ENCODE results near the gene TNFRSF21.
"Not testable (repeated sequence)": the region's sequence is repeated elsewhere in the genome, so short reads cannot be mapped to it uniquely, and the experiment has no call there.

TNFRSF21 gene

GRCh38 chr6:47276377-47276776 is 33.3 kb downstream of the TNFRSF21 start:
- Histone ChIP-seq H3K79me2 (ENCODE audit: insufficient read depth, low read length) (peaks cover 6% of the 10 kb centered on the region; the same call in 1 of the 2 replicates), H2AFZ (ENCODE audit: low read length) (no peak overlapping the region), H3K27me3 (ENCODE audit: insufficient read depth, low read length, poor library complexity, severe bottlenecking) (no peaks in the 10 kb centered on the region), H3K9me2 (replicated peaks; ENCODE audit: low read depth, low read length) (no peaks in the 10 kb centered on the region), H4K20me1 (ENCODE audit: insufficient read depth, low read length, poor library complexity, severe bottlenecking) (no peaks in the 10 kb centered on the region), H3K9me3 (ENCODE audit: insufficient read depth, low read depth, low read length) (no peaks in the 10 kb centered on the region), H3K9ac (ENCODE audit: low read depth, low read length, poor library complexity, severe bottlenecking) (no peak overlapping the region), H3K4me2 (ENCODE audit: low read depth, low read length, poor library complexity, severe bottlenecking) (no peak overlapping the region), H3F3A (ENCODE audit: low read depth) (no peaks in the 10 kb centered on the region), H3K4me1 (ENCODE audit: insufficient read depth, low read length, poor library complexity, severe bottlenecking) (no peaks in the 10 kb centered on the region), H3K36me3 (ENCODE audit: insufficient read depth, low read length) (peaks cover 31% of the 10 kb centered on the region; the same call in 1 of the 2 replicates), H3K4me3 (ENCODE audit: low read length, poor library complexity, severe bottlenecking) (no peak overlapping the region)
- TF ChIP-seq, protein P1, sequence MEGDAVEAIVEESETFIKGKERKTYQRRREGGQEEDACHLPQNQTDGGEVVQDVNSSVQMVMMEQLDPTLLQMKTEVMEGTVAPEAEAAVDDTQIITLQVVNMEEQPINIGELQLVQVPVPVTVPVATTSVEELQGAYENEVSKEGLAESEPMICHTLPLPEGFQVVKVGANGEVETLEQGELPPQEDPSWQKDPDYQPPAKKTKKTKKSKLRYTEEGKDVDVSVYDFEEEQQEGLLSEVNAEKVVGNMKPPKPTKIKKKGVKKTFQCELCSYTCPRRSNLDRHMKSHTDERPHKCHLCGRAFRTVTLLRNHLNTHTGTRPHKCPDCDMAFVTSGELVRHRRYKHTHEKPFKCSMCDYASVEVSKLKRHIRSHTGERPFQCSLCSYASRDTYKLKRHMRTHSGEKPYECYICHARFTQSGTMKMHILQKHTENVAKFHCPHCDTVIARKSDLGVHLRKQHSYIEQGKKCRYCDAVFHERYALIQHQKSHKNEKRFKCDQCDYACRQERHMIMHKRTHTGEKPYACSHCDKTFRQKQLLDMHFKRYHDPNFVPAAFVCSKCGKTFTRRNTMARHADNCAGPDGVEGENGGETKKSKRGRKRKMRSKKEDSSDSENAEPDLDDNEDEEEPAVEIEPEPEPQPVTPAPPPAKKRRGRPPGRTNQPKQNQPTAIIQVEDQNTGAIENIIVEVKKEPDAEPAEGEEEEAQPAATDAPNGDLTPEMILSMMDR (conservative IDR thresholded peaks at IDR 0.05; ENCODE audit: low read length), result no peak
- TF ChIP-seq EZH2phosphoT487 (IDR thresholded peaks at IDR 0.05; ENCODE audit: borderline replicate concordance), result no peak

DNA sequence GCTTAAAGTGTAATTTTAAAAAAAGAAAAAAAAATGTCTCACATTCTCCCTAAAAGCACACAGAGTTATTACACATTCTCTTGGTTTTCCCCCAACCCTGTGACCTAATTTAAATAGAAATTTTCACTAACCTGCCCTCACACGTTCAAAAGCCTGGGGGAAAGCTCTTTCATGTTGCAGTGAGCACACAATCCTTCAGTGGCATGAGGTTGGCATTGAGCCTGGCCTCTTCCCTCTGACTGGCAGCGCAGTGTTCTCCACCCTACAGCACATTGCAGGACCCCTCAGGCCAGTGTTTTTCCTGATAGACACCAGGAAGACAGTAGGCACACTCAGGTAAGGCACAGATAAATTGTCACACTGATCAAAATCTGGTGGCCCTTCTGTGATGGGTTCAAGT is 34.1 kb downstream of the TNFRSF21 start:
- Histone ChIP-seq H3K9me2 (replicated peaks; ENCODE audit: low read depth, low read length) (no peaks in the 10 kb centered on the region), H4K20me1 (ENCODE audit: insufficient read depth, low read length, poor library complexity, severe bottlenecking) (no peaks in the 10 kb centered on the region), H3K4me1 (ENCODE audit: insufficient read depth, low read length, poor library complexity, severe bottlenecking) (no peaks in the 10 kb centered on the region), H3K9me3 (ENCODE audit: insufficient read depth, low read depth, low read length) (no peaks in the 10 kb centered on the region), H3F3A (ENCODE audit: low read depth) (no peaks in the 10 kb centered on the region), H3K4me3 (ENCODE audit: low read length, poor library complexity, severe bottlenecking) (no peak overlapping the region), H3K36me3 (ENCODE audit: insufficient read depth, low read length) (peaks cover 30% of the 10 kb centered on the region; the same call in 1 of the 2 replicates), H3K4me2 (ENCODE audit: low read depth, low read length, poor library complexity, severe bottlenecking) (no peak overlapping the region), H2AFZ (ENCODE audit: low read length) (no peak overlapping the region), H3K27me3 (ENCODE audit: insufficient read depth, low read length, poor library complexity, severe bottlenecking) (no peaks in the 10 kb centered on the region), H3K79me2 (ENCODE audit: insufficient read depth, low read length) (peaks cover 6% of the 10 kb centered on the region; the same call in 1 of the 2 replicates), H3K9ac (ENCODE audit: low read depth, low read length, poor library complexity, severe bottlenecking) (no peak overlapping the region)
- no peak for TF ChIP-seq EZH2phosphoT487 (IDR thresholded peaks at IDR 0.05; ENCODE audit: borderline replicate concordance)
- TF ChIP-seq, protein P1 (conservative IDR thresholded peaks at IDR 0.05; ENCODE audit: low read length), result no peak

DNA sequence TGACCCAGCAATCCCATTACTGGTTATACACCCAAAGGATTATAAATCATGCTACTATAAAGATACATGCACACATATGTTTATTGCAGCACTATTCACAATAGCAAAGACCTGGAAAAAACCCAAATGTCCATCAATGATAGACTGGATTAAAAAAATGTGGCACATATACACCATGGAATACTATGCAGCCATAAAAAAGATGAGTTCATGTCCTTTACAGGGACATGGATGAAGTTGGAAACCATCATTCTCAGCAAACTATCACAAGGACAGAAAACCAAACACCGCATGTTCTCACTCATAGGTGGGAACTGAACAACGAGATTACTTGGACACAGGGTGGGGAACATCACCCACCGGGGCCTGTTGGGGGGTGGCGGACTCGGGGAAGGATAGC is 34.6 kb downstream of the TNFRSF21 start:
- H3K79me2 ChIP-seq (ENCODE audit: insufficient read depth, low read length); H4K20me1 ChIP-seq (ENCODE audit: insufficient read depth, low read length, poor library complexity, severe bottlenecking); H3K27me3 ChIP-seq (ENCODE audit: insufficient read depth, low read length, poor library complexity, severe bottlenecking); H2AFZ ChIP-seq (ENCODE audit: low read length); H3K4me1 ChIP-seq (ENCODE audit: insufficient read depth, low read length, poor library complexity, severe bottlenecking); H3K9me2 ChIP-seq (replicated peaks; ENCODE audit: low read depth, low read length); H3K9me3 ChIP-seq (ENCODE audit: insufficient read depth, low read depth, low read length); H3K9ac ChIP-seq (ENCODE audit: low read depth, low read length, poor library complexity, severe bottlenecking); H3K4me3 ChIP-seq (ENCODE audit: low read length, poor library complexity, severe bottlenecking); H3K4me2 ChIP-seq (ENCODE audit: low read depth, low read length, poor library complexity, severe bottlenecking); H3F3A ChIP-seq (ENCODE audit: low read depth): not testable (repeated sequence)
- peaks cover 27% of the 10 kb centered on the region; the same call in 1 of the 2 replicates for H3K36me3 ChIP-seq (ENCODE audit: insufficient read depth, low read length)

DNA sequence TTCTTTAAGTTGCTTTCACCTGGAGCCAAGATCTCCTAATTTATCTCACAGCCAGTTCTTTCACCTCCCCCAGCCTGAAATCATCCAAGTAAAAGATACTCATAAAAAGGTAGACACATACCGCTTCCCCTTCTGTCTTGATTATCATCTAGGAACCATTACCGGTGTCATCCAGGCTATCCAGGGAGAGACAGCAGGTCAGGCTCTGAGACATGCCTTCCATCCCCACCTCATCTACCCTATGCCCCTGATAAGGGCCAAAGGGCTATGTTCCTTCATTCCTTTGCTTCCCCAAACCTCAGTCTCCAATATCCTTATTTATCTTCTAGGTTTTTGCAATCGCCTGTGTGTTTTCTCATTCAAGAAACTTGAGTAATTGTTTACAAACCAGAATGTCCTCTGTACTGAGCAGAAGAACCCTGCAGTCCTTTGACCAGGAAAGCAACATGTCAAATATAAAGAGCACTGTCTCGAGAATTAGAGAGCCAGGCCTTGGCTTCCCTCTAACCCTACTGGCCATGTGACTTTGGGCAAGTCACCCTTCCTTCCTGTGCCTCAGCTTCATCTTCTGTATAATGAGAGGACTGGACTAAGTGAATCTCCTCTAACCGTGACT is 41.0 kb downstream of the TNFRSF21 start:
- Histone ChIP-seq H3K4me2 (ENCODE audit: low read depth, low read length, poor library complexity, severe bottlenecking) (peak overlapping the region; percentile 30), H3K9ac (ENCODE audit: low read depth, low read length, poor library complexity, severe bottlenecking) (no peak overlapping the region), H2AFZ (ENCODE audit: low read length) (no peak overlapping the region), H3K4me1 (ENCODE audit: insufficient read depth, low read length, poor library complexity, severe bottlenecking) (peaks cover 12% of the 10 kb centered on the region), H3K9me3 (ENCODE audit: insufficient read depth, low read depth, low read length) (no peaks in the 10 kb centered on the region), H3K27me3 (ENCODE audit: insufficient read depth, low read length, poor library complexity, severe bottlenecking) (no peaks in the 10 kb centered on the region), H3F3A (ENCODE audit: low read depth) (no peaks in the 10 kb centered on the region), H3K36me3 (ENCODE audit: insufficient read depth, low read length) (peaks cover 7% of the 10 kb centered on the region; the same call in 1 of the 2 replicates), H3K9me2 (replicated peaks; ENCODE audit: low read depth, low read length) (no peaks in the 10 kb centered on the region), H3K79me2 (ENCODE audit: insufficient read depth, low read length) (0 out of 2 replicates have a peak, but pooled peaks cover 15% of the 10 kb centered on the region), H4K20me1 (ENCODE audit: insufficient read depth, low read length, poor library complexity, severe bottlenecking) (peaks cover 4% of the 10 kb centered on the region), H3K4me3 (ENCODE audit: low read length, poor library complexity, severe bottlenecking) (no peak overlapping the region)
- TF ChIP-seq, protein P1 (conservative IDR thresholded peaks at IDR 0.05; ENCODE audit: low read length), result no peak
- TF ChIP-seq EZH2phosphoT487 (IDR thresholded peaks at IDR 0.05; ENCODE audit: borderline replicate concordance), result no peak
